Stomach (tissue), 4 donors: Measurements from ENCODE around the gene GP5.

ENCODE experiments used
- CTCF ChIP-seq, 7 experiments: fragments of 450-650 bp in 4 of 7; fragments of 200-600 bp in 3 of 7; sonication (generic) in 3 of 7; IDR thresholded peaks; one replicate each; pipeline ENCODE4 v1.5.1; 2016 to 2019; ENCODE audit warnings: antibody characterized with exemption in 7 of 7, control low read depth in 2 of 7, mild to moderate bottlenecking in 1 of 7
- EP300 ChIP-seq: sonication (generic); formaldehyde crosslinking; IDR thresholded peaks from one replicate; pipeline ENCODE4 v1.6.1; 2017; ENCODE audit warnings: antibody characterized with exemption

- TF ChIP-seq EP300 (no peak), CTCF (IDR thresholded peaks at IDR 0.05) (no peak)
These were observed 26.0 kb downstream of the GP5 start for GRCh38 chr3:194373028-194373427.
